OCI-LY1 (cell line): ENCODE measurements around the gene SH3BGR.

Source experiments
- H2AFZ ChIP-seq: fragments of 200-600 bp; sonication (generic), shearing (Covaris generic); 2 replicates; pipeline ENCODE4 v1.6.0; 2014; ENCODE audit warnings: antibody characterized with exemption, mild to moderate bottlenecking, low read length
- H3F3A ChIP-seq: fragments of 200-600 bp; sonication (generic), shearing (Covaris generic); 2 replicates; pipeline ENCODE4 v1.6.0; 2014; ENCODE audit warnings: mild to moderate bottlenecking, antibody characterized with exemption, low read length, moderate library complexity; ENCODE audit not compliant: insufficient read depth
- H3K27ac ChIP-seq: fragments of 200-600 bp; sonication (generic); 2 replicates; pipeline ENCODE4 v1.5.1; 2014; ENCODE audit warnings: low read length, mixed run types, mild to moderate bottlenecking, low read depth; ENCODE audit not compliant: poor library complexity, severe bottlenecking
- H3K27me3 ChIP-seq: fragments of 200-600 bp; sonication (generic); 2 replicates; pipeline ENCODE4 v1.6.0; 2014; ENCODE audit warnings: antibody characterized with exemption, mild to moderate bottlenecking, low read length, moderate library complexity; ENCODE audit not compliant: insufficient read depth
- H3K36me3 ChIP-seq: fragments of 200-600 bp; sonication (generic); 2 replicates; pipeline ENCODE4 v1.6.1; 2014; ENCODE audit warnings: mild to moderate bottlenecking, antibody characterized with exemption, low read length, moderate library complexity, mixed read lengths; ENCODE audit not compliant: insufficient read depth
- H3K4me1 ChIP-seq: fragments of 200-600 bp; sonication (generic); 2 replicates; pipeline ENCODE4 v1.5.1; 2014; ENCODE audit warnings: mild to moderate bottlenecking, low read length, moderate library complexity; ENCODE audit not compliant: insufficient read depth, severe bottlenecking
- H3K4me2 ChIP-seq: fragments of 200-600 bp; sonication (generic), shearing (Covaris generic); 2 replicates; pipeline ENCODE4 v1.6.1; 2014; ENCODE audit warnings: low read length
- H3K4me3 ChIP-seq: fragments of 200-600 bp; sonication (generic); 2 replicates; pipeline ENCODE4 v1.5.1; 2014; ENCODE audit warnings: low read length, low read depth, mild to moderate bottlenecking, mixed read lengths; ENCODE audit not compliant: poor library complexity, severe bottlenecking
- H3K79me2 ChIP-seq: fragments of 200-600 bp; shearing (Covaris generic); 2 replicates; pipeline ENCODE4 v1.6.1; 2016; ENCODE audit warnings: mixed run types, low read length, mixed read lengths; ENCODE audit not compliant: insufficient read depth
- H3K9ac ChIP-seq: fragments of 200-600 bp; sonication (generic), shearing (Covaris generic); 2 replicates; pipeline ENCODE4 v1.6.1; 2014; ENCODE audit warnings: mild to moderate bottlenecking, low read length, mixed read lengths
- H3K9me2 ChIP-seq: fragments of 200-600 bp; sonication (generic), shearing (Covaris generic); 2 replicates; pipeline ENCODE4 v1.6.1; 2014; ENCODE audit warnings: low read depth, mild to moderate bottlenecking, low read length, mixed read lengths
- H3K9me3 ChIP-seq: fragments of 200-600 bp; shearing (Covaris generic); 2 replicates; pipeline ENCODE4 v1.6.1; 2014; ENCODE audit warnings: low read length, mixed read lengths
- H4K20me1 ChIP-seq: fragments of 200-600 bp; sonication (generic), shearing (Covaris generic); 2 replicates; pipeline ENCODE4 v1.6.0; 2016; ENCODE audit warnings: mild to moderate bottlenecking, low read length; ENCODE audit not compliant: insufficient read depth
- EZH2 ChIP-seq: fragments of 200-600 bp; sonication (generic), shearing (Covaris generic); IDR thresholded peaks from 2 replicates; pipeline ENCODE4 v1.8.0; 2017; ENCODE audit warnings: borderline replicate concordance, mixed run types, mild to moderate bottlenecking, antibody characterized with exemption, low read length, moderate library complexity, mixed read lengths
- TF ChIP-seq, protein P1 (sequence below): fragments of 200-600 bp; sonication (generic), shearing (Covaris generic); IDR thresholded peaks from 2 replicates; pipeline ENCODE4 v1.5.1; 2017; ENCODE audit warnings: mild to moderate bottlenecking, antibody characterized with exemption, low read length, moderate library complexity, mixed read lengths

Gene SH3BGR

DNA sequence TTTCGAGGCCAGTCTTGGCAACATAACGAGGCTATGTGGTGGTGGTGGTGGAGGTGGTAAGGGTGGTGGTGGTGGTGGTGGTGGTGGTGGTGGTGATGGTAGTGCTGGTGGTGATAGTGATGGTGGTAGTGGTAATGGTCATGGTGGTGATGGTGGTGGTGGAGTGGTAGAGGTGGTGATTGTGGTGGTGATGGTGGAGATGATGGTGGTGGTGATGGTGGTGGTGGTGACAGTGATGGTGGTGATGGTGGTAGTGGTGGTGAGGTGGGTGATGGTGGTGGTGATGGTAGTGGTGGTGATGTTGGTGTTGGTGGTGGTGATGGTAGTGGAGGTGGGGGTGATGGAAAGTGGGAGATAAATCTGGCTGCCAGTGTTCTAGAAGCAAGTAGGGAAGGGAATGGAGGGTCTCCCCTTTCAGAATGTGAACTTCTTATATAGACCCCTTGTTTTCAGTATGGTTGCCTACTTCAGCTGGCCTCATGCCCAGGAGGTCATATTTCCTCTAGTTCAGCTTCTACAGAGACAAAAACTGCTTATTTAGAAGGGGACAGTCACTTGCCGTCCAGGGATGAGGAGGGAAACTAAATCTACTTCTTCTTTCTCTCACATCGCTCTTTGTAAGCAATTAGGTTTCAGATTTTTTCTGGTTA, 27.5 kb downstream of the SH3BGR start:
- no peaks in the 10 kb centered on the region for H3F3A ChIP-seq
- no peak overlapping the region for H3K4me3 ChIP-seq
- no peaks in the 10 kb centered on the region for H3K9me2 ChIP-seq
- no peak overlapping the region for H3K9ac ChIP-seq
- TF ChIP-seq, protein P1, sequence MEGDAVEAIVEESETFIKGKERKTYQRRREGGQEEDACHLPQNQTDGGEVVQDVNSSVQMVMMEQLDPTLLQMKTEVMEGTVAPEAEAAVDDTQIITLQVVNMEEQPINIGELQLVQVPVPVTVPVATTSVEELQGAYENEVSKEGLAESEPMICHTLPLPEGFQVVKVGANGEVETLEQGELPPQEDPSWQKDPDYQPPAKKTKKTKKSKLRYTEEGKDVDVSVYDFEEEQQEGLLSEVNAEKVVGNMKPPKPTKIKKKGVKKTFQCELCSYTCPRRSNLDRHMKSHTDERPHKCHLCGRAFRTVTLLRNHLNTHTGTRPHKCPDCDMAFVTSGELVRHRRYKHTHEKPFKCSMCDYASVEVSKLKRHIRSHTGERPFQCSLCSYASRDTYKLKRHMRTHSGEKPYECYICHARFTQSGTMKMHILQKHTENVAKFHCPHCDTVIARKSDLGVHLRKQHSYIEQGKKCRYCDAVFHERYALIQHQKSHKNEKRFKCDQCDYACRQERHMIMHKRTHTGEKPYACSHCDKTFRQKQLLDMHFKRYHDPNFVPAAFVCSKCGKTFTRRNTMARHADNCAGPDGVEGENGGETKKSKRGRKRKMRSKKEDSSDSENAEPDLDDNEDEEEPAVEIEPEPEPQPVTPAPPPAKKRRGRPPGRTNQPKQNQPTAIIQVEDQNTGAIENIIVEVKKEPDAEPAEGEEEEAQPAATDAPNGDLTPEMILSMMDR: no peak
- no peak for TF ChIP-seq EZH2
- no peaks in the 10 kb centered on the region for H3K4me1 ChIP-seq
- no peak overlapping the region for H3K4me2 ChIP-seq
- H3K27ac ChIP-seq: no peak overlapping the region
- H3K79me2 ChIP-seq: no peaks in the 10 kb centered on the region
- no peaks in the 10 kb centered on the region for H3K9me3 ChIP-seq
- no peaks in the 10 kb centered on the region for H3K36me3 ChIP-seq
- H2AFZ ChIP-seq: no peak overlapping the region
- H3K27me3 ChIP-seq: no peaks in the 10 kb centered on the region
- no peaks in the 10 kb centered on the region for H4K20me1 ChIP-seq

DNA sequence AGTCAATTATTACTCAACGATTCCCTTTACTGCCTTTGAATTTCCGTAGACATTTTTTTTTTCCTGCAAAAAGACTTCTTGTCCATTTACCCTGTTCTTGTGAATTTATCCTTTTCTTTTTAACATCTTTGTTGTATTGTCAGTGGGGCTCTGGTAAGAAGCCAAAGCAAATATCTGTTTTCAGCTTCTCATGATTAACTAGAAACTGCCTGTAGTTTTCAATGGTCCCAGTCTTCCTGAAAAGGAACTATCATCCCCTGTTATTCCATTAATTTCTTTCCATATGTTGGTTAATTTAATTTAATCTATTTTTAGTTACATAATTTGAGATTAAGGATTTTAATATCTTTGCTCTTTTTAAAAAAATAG, 28.0 kb downstream of the SH3BGR start:
- H3F3A ChIP-seq: no peaks in the 10 kb centered on the region
- TF ChIP-seq, protein P1: no peak
- no peak for TF ChIP-seq EZH2
- H3K9me2 ChIP-seq: no peaks in the 10 kb centered on the region
- no peaks in the 10 kb centered on the region for H4K20me1 ChIP-seq
- H3K4me3 ChIP-seq: no peak overlapping the region
- H2AFZ ChIP-seq: no peak overlapping the region
- no peak overlapping the region for H3K27ac ChIP-seq
- H3K36me3 ChIP-seq: no peaks in the 10 kb centered on the region
- H3K79me2 ChIP-seq: no peaks in the 10 kb centered on the region
- no peaks in the 10 kb centered on the region for H3K4me1 ChIP-seq
- H3K9ac ChIP-seq: no peak overlapping the region
- H3K4me2 ChIP-seq: no peak overlapping the region
- no peaks in the 10 kb centered on the region for H3K9me3 ChIP-seq
- no peaks in the 10 kb centered on the region for H3K27me3 ChIP-seq

DNA sequence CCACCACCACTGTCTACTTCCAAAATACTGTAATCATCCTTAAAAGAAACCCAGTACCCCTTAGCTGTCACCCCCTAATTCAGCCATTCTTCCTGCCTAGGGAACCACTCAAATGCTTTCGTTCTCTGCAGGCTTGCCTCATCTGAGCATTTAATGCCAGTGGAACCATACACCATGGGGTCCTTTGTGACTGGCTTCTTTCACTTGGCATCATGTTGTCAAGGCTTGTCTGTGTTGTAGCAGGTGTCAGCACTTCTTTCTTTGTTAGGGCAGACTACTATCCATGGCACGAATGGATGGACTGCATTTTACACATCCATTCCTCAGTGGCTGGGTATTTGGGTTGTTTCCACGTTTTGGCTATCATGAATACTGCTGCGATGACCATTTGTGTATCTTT, 28.5 kb downstream of the SH3BGR start:
- Histone ChIP-seq H3K79me2 (no peaks in the 10 kb centered on the region), H3F3A (no peaks in the 10 kb centered on the region), H4K20me1 (no peaks in the 10 kb centered on the region), H3K9me3 (no peaks in the 10 kb centered on the region), H3K4me2 (no peak overlapping the region), H3K36me3 (no peaks in the 10 kb centered on the region), H3K9ac (no peak overlapping the region), H2AFZ (no peak overlapping the region), H3K4me1 (no peaks in the 10 kb centered on the region), H3K27ac (no peak overlapping the region), H3K9me2 (no peaks in the 10 kb centered on the region), H3K27me3 (no peaks in the 10 kb centered on the region), H3K4me3 (no peak overlapping the region)
- TF ChIP-seq, protein P1: no peak
- TF ChIP-seq EZH2: no peak
